Adrenal gland (tissue), 5 donors: ENCODE measurements around the gene BRINP1.

ENCODE experiments used
- POLR2A ChIP-seq, 2 donors: fragments of 450-650 bp; IDR thresholded peaks; one replicate each; pipeline ENCODE4 v1.6.1; 2017; ENCODE audit warnings: antibody characterized with exemption in 2 of 2, mild to moderate bottlenecking in 2 of 2, moderate library complexity in 1 of 2
- TF ChIP-seq, protein P1 (sequence below), 6 experiments: fragments of 450-650 bp in 4 of 6; fragments of 200-600 bp in 2 of 6; sonication (generic) in 1 of 6; IDR thresholded peaks; 1 replicate in 5 of 6; 2 replicates in 1 of 6; pipeline versions ENCODE4 v1.5.1 to v1.8.0; 2016 to 2021; ENCODE audit warnings: antibody characterized with exemption in 6 of 6, mild to moderate bottlenecking in 2 of 6, moderate library complexity in 1 of 6
- donor health status: DM: no; HTN: no; CAD: no.

DNA sequence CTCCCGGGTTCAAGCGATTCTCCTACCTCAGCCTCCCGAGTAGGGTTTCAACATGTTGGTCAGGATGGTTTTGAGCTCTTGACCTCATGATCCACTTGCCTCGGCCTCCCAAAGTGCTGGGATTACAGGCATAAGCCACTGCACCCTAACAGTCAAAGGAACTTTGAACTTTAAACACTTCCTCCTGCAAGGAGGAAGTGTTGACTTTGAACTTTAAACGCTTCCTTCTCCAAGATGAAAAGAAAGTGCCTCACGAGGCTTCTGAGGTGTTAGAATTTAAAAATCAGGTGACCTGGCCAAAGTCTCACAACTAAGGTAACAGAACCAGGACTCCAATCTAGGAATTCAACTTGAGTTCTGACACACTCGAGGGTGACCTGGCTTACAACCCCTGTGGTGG lies 150.9 kb downstream of the BRINP1 start:
- TF ChIP-seq POLR2A (IDR thresholded peaks at IDR 0.05) = no peak
- TF ChIP-seq, protein P1, sequence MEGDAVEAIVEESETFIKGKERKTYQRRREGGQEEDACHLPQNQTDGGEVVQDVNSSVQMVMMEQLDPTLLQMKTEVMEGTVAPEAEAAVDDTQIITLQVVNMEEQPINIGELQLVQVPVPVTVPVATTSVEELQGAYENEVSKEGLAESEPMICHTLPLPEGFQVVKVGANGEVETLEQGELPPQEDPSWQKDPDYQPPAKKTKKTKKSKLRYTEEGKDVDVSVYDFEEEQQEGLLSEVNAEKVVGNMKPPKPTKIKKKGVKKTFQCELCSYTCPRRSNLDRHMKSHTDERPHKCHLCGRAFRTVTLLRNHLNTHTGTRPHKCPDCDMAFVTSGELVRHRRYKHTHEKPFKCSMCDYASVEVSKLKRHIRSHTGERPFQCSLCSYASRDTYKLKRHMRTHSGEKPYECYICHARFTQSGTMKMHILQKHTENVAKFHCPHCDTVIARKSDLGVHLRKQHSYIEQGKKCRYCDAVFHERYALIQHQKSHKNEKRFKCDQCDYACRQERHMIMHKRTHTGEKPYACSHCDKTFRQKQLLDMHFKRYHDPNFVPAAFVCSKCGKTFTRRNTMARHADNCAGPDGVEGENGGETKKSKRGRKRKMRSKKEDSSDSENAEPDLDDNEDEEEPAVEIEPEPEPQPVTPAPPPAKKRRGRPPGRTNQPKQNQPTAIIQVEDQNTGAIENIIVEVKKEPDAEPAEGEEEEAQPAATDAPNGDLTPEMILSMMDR (IDR thresholded peaks at IDR 0.05) = no peak
